Stimulated activated CD8-positive, alpha-beta memory T cell treated with anti-CD3 and anti-CD28 coated beads, Interleukin-4, amount 100 ng/mL, for 1 hour (primary cell): ENCODE measurements around the gene RHOB.

Experiments
- DNase-seq, 2 donors: peaks; one replicate each; pipeline ENCODE4 v3.0.0-alpha.2; 2020; ENCODE audit warnings: low read depth in 2 of 2, low spot score in 1 of 2

RHOB gene

DNA sequence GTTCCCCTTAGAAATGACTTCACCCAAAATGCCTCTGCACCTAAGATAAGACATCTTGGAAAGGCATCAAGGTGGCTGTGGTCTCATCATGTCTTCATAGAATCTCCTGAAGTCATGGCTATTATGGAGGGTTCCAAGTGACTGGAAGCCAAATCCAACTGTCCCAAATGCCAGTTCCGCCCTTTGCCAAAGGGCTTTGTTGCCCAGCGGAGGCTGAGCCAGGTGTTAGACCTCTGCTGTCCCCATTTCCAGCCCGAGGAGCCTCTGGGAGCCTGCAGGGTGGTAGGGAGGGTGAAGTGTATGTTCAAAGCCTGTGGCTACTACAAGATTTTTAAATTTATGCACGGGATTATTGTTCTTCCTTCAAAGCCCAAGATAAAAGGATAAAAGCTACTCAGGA is 25.7 kb downstream of the RHOB start:
- DNase-seq: no peak

GRCh38 chr2:20473128-20473527 is 26.3 kb downstream of the RHOB start:
- no peak for DNase-seq

- DNase-seq: no peak
These were observed 28.1 kb downstream of the RHOB start for GRCh38 chr2:20474757-20475566.

GRCh38 chr2:20475567-20475952 is 28.7 kb downstream of the RHOB start:
- no peak for DNase-seq

DNA sequence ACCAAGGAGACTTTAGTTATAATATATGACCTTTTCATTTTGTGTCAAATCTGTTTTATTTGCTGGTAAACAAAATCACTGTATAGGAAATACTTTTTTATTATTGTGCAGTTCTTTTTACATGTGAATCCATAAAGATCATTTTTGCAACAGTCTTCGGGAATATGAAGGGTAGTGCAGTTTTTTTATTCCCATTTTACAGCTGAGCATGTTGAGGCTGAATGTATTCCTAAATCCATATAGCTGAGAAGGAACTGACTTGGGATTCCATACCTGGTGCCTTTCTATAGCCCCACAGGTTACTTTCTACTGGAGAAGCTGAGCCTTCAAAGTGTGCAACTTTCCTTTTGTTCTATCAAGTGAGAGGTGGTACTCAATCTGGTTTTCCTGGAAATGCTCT is 29.6 kb downstream of the RHOB start:
- no peak for DNase-seq

GRCh38 chr2:20476950-20477349 is 30.1 kb downstream of the RHOB start:
- DNase-seq: no peak

DNA sequence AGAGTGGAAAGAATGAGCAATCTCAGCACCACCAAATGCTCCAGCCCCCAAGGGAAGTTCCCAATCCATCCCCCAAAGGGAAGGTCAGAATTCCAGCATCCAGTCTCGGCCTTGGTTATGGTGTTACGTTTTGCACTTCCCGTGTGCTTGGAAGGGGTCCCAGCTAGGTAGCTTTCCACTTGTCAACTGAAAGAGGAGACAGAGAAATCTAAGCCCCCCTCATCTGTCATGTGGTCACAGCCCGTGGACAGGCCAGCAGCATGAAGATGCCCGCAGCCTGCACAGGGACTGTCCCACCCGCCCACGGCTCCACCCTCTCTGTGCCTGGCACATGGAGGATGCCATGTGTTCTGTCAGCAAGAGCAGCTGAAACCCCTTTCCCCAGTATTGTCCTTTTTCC is 32.1 kb downstream of the RHOB start:
- no peak for DNase-seq

DNA sequence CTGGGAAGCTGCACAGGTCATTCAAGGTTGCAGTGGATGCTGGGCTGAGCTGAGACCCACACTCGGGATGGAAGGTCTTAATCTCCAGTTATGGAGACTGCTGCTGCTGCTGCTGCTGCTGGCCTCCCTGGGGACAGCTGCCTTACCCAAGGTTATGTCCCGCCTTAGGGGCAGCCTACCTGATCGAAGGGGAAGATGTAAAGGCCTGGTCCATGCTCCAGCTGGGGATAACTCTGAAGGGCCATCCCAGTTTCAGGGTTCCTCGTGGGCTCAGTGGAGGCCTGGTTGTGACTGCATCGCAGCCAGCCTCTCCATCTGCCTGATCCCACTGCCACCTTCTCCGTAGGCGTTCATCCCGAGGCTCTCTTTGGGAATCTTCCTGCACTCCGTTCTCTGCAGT is 33.0 kb downstream of the RHOB start:
- DNase-seq: no peak

- no peak for DNase-seq
These were observed 34.0 kb downstream of the RHOB start for GRCh38 chr2:20480913-20481312.

DNA sequence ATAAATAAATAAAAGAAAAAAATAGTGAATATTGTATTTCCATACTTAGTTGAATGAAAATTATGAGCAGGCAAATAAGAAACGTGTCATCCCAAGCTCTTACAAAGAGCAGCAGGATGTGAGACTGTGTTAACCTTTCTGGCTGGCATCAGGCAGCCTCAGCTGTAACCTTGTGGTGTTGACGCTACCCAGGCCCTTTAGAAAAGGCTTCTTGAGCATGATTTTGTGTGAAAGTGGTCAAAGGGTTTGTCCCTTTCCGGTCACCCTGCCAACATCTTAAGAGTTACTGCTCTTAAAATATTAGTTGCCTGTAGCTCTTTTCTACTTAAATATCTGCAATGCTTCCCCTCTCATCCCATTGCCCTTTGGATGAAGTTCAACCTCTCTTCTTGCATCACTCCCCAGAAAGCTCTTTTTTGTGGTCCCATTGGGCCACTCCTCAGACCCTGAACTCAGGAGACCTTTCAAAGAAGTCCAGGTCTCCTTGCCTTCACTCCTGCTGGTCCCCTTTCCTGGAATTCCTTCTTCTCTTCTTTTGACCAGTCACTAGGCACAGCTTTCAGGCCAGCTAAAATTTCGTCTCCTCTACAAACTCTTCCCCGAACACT is 35.0 kb downstream of the RHOB start:
- DNase-seq: no peak

DNA sequence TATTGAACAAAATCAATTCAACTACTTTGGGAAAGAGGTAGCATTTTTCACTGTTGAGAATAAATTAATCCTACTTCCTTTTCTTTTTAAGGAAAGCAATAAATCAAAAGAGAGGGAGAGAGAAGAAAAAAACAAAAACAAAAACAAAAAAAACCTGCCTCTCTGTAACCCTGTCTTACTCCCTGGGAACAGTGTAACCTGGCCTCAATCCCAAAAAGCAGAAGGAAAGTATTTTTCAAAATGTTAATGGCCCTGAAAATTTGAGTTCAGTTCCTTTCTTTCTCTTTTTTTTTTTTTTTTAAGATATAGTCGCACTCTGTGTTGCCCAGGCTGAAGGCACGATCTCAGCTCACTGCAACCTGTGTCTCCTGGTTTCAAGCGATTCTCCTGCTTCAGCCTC is 35.9 kb downstream of the RHOB start:
- DNase-seq: no peak

DNA sequence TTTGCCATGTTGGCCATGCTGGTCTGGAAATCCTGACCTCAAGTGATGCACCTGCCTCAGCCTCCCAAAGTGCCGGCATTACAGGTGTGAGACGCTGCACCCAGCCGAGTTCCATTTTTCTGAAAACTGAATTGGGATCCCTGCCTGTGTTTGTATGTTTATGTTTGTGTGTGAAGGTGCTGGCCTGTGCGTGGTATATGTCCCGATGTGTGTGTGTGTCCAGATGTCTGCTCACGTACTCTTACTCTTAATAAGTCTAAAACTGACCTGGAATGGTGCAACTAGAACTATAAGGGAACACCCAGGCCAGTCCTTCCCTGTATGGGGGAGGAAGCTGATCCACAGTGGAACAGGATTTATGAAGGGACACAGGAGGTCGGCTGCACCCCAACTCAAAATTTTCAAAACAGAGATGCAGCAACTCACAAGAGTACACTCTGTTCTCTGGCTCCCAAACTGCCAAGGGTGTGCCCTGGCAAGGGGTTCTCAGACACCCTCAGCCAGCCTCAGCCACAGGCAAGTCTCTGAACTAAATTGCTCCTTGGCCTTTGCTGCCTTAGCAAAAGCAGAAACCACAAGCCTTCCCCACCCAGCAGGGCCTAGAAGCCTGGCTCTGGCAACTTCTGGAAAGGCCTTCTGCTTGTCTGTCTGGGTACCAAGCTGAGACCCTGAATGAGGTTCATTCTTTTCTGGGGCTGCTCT is 36.5 kb downstream of the RHOB start:
- DNase-seq: no peak

- no peak for DNase-seq
These were observed 37.3 kb downstream of the RHOB start for GRCh38 chr2:20484034-20484617.

DNA sequence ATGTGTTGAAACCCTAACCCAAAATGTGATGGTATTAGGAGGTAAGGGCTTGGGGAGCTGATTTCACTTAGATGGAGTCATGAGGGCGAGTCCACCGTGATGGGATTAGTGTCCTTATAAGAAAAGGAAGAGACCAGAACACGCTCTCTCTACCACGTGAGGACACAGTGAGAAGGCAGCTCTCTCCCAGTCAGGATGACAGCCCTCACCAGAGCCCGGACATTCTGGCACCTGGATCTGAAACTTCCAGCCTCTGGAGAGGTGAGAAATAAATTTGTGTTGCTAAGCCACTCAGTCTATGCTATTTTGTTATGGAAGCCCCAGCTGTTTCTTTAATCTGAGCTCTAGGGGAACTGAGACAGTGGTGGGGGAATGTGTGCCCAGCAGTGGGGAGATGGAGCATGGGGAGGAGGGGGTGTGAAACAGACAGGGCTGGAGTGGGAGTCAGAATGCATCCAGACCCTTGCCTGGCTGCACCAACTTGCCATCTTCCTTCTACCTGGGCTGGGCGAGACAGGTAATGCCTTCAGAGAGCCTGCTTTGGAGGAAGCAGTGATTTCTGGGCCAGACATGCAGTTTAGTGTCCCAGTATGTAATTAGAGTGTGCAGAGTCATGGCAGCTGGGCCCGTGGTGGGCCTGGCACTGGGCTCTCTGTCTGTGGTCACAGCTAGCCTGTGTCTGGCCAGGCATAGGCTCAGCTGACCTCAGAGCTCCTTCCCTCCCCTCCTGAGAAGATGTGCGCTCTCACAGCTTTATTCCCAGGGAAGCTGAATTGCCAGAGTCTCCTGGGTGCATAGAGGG is 38.1 kb downstream of the RHOB start:
- no peak for DNase-seq

GRCh38 chr2:20485612-20486388 is 38.9 kb downstream of the RHOB start:
- DNase-seq: no peak

GRCh38 chr2:20486571-20486970 is 39.7 kb downstream of the RHOB start:
- DNase-seq: no peak

DNA sequence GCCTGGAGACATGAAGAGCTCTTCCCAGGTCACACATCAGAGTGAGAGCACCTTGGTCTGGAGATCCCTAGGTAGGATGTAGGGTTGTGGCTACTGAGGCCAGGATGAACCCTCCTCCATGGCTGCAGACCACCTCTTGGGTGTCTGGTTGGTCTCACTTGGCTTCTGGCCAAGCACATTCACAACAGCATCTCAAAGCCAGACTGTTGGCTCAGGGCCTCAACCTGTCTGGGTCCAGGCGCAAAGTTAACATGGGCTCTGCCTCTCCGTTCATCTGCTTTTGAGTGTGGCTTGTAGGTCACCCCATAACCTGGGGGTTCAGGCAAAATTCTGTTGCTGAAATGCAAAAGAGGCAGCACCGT is 40.1 kb downstream of the RHOB start:
- no peak for DNase-seq

DNA sequence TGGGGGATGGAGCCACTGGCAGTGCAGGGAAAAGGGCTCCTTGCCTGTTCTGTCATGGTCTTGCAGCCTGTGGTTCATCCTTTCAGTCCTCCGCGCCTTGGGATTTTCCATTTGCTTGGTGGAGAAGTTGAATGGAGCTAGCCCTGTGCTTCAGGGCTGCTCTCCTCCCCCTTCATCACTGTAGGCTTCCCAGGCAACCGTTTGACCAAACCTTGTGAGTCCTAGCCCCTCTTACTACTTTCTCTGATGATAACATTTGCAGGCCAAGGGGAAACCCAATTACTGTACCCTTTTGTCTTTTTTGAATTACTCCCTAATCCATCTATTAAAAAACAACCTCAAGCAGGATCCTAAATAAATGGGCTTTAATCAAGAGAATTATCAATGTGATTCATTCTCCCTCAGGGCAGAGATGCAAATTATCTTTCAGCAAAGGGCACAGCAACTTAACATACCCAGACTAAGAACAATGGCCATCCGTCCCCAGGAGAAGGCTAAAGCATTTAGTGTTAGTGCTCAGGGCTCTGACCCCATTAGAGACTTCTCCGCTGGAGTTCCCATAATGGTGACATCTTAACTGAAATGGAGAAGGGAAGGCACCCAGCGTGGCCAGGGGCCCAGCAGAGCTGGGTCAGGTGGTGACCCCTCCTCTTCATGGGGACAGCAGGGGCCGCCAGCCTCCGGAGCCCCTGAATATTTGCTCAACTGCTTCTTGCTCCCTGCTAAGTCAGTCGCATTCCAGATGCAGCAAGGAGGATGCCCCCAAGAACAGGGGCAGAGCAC is 40.7 kb downstream of the RHOB start:
- DNase-seq: no peak

- DNase-seq: no peak
These were observed 41.3 kb downstream of the RHOB start for GRCh38 chr2:20488201-20488641.

DNA sequence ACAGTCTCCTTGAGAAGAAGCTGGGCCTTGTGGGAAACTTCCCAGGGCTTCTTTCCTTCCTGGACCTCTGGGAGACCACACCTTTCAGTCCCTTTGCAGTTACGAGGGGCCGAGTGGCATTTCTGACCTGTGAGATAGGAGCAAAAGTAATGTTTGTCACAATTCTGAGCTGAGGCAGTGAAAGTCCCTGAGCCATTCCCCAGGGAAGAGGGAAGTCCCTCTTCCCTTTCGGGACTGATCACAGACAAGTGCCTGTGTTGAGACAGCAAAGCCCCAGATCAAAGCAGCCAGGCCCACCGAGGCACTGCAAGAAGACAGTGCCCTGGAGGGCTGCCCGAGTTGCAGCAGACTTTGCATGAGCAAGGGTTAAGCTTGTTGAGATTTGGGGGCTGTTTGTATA is 41.9 kb downstream of the RHOB start:
- no peak for DNase-seq
